ENCODE data around the gene FILIP1L. TPM values are rescaled to one million over a fixed set of nuclear protein-coding genes. Genes with fewer than 3 reads are reported as not detected.
"Not testable (repeated sequence)": the region's sequence is repeated elsewhere in the genome, so short reads cannot be mapped to it uniquely, and the experiment has no call there.

FILIP1L gene
- total RNA-seq, 4 donors from 2014 or later = 26.7 to 46.3 (median 30.8) TPM

DNA sequence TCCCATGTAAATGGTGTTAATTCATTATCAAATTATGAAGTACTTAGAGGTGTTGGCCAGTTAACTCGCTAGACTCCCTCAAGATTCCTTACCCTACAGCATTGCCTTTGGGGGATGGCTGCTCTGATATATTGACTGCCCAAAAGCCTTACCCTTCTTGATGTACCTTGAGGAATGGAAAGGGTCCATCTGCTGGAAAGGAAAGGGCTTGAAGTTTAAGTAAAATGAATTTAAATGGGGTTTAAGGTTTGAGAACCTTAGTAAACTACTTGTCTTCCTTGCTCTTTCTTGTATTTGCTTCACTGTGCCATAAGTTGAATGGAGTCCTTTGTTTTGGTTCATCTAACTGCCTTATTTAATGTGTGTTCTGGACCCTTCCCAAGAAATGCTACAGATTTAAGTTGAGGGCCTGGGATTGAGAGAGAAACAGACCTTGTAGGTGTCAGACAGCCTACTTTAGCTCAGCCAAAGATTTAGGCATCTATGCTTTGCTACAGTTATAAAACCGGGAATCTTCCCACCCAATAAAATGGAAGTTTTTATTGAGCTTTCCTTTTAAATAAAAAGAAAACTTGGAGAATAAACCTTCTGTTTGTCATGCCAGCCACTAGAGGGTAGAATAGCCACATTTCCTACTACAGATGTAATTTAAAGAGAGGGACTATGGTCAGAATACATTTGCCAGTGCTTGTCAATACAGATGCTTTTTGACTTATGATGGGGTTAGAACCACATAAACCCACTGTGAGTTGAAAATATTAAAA, 271.3 kb downstream of the FILIP1L start:
- peak overlapping the region in 3 of 4 donors; percentile 57 to 73 (median 61) for H3K27ac ChIP-seq
- no peak for TF ChIP-seq POLR2A (IDR thresholded peaks at IDR 0.05)
- TF ChIP-seq CTCF (IDR thresholded peaks at IDR 0.05) = peak; percentile 53 to 82 (median 67)
- no peaks in the 10 kb centered on the region for H3K9me3 ChIP-seq
- no peak for DNase-seq (ENCODE audit: low spot score in 2 of 2)
- H3K4me1 ChIP-seq = peaks cover 0 to 51% (median 19%) of the 10 kb centered on the region in 4 donors
- WGBS, 2 donors = 44 to 45% methylated on average over 2 of the region's 2 CpGs
- H3K27me3 ChIP-seq = no peaks in the 10 kb centered on the region
- H3K36me3 ChIP-seq = no peaks in the 10 kb centered on the region
- H3K4me3 ChIP-seq = no peak overlapping the region

DNA sequence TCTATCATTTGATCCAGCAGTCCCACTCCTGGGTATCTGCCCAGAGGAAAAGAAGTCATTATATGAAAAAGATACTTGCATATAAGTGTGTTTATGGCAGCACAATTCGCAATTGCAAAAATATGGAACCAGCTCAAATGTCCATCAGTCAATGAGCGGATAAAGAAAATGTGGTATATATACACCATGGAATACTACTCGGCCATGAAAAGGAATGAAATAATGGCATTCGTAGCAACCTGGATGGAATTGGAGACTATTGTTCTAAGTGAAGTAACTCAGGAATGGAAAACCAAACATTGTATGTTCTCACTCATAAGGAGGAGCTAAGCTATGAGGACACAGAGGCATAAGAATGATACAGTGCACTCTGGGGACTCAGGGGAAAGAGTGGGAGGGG, 272.4 kb downstream of the FILIP1L start:
- not testable (repeated sequence) for H3K4me3 ChIP-seq; DNase-seq (ENCODE audit: low spot score in 2 of 2); H3K9me3 ChIP-seq; H3K27ac ChIP-seq; H3K27me3 ChIP-seq; H3K36me3 ChIP-seq
- peaks cover 0 to 41% (median 19%) of the 10 kb centered on the region in 4 donors for H3K4me1 ChIP-seq
- WGBS, 2 donors = 92 to 97% methylated on average over 4 of the region's 4 CpGs

DNA sequence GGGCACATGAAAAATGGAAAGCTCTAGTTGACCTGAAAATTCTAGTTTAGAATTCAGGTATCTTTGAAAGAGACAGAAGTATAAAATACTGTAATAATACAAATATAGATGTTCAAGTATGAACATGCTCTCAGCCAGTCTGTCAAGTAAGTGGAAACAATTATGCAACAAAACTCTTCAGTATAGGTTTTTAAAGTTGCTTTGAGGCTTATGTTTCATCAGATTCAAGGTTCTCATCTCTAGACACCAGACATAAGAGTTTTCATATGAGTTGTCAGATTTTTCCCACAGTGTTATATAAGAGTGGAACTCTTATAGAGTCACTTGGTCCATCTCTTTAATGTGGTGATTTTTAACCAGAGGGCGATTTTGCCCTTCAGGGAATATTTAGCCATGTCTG, 274.7 kb downstream of the FILIP1L start:
- H3K27me3 ChIP-seq = no peaks in the 10 kb centered on the region
- peaks cover 0 to 18% (median 16%) of the 10 kb centered on the region in 4 donors for H3K4me1 ChIP-seq
- H3K36me3 ChIP-seq = no peaks in the 10 kb centered on the region
- H3K4me3 ChIP-seq = no peak overlapping the region
- DNase-seq (ENCODE audit: low spot score in 2 of 2) = no peak
- H3K27ac ChIP-seq = no peak overlapping the region
- WGBS, 2 donors = 85 to 90% methylated on average over 1 of the region's 1 CpG
- TF ChIP-seq CTCF (IDR thresholded peaks at IDR 0.05) (no peak), POLR2A (IDR thresholded peaks at IDR 0.05) (no peak), EP300 (IDR thresholded peaks at IDR 0.05) (no peak)
- H3K9me3 ChIP-seq = no peaks in the 10 kb centered on the region

DNA sequence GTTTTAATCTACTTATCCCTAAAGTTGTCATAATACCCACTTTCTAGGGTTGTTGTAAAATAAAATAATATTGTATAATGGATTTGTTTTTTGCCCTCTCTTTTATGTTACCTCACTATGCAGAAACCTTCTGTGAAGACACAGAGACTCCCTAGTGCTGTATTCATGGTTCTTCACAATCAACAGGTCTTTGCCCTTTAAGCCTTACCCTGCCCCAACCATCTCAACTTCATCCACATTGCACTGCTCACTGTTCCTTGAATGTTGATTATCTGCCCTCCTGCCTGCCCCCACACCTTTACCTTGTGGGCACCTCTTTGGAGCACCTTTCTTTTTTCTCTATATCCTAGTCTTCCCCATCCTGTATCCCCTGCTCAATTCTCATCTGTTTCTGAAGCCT, 275.5 kb downstream of the FILIP1L start:
- TF ChIP-seq CTCF (IDR thresholded peaks at IDR 0.05) (no peak), POLR2A (IDR thresholded peaks at IDR 0.05) (no peak), EP300 (IDR thresholded peaks at IDR 0.05) (no peak)
- no peaks in the 10 kb centered on the region for H3K9me3 ChIP-seq
- DNase-seq (ENCODE audit: low spot score in 2 of 2) = no peak

DNA sequence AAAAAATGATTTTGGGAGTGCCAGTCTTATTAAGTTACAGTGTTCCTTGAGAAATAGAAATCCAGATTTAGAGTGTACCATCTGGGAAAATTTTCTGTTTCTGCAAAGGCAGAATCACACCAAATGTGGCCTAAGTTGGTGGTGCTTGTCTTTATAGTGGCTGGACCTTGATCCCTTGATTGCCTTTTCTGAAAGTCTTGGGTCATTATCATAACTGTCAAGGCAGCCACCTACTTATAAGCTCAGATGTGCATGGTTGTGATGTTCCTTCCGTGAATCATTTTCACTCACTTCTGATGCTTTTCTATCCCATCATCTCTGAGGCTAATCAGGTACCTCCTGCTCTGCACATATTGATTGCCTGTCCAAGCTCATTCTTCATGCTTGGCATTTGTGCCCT, 276.6 kb downstream of the FILIP1L start:
- no peak for DNase-seq (ENCODE audit: low spot score in 2 of 2)
- Histone ChIP-seq H3K9me3 (no peaks in the 10 kb centered on the region), H3K27ac (no peak overlapping the region), H3K27me3 (no peaks in the 10 kb centered on the region), H3K4me1 (peaks cover 0 to 16% (median 0%) of the 10 kb centered on the region in 4 donors), H3K4me3 (no peak overlapping the region), H3K36me3 (no peaks in the 10 kb centered on the region)
- TF ChIP-seq CTCF (IDR thresholded peaks at IDR 0.05) = no peak
- WGBS, 2 donors = 94 to 95% methylated on average over 1 of the region's 1 CpG

More for the DNA sequence above, 275.5 kb downstream of the FILIP1L start:
- Histone ChIP-seq H3K4me3 (no peak overlapping the region), H3K4me1 (peaks cover 0 to 17% (median 9%) of the 10 kb centered on the region in 4 donors), H3K27ac (no peak overlapping the region), H3K27me3 (no peaks in the 10 kb centered on the region), H3K36me3 (no peaks in the 10 kb centered on the region)
